Measurements from ENCODE around the gene BROX.

BROX gene

DNA sequence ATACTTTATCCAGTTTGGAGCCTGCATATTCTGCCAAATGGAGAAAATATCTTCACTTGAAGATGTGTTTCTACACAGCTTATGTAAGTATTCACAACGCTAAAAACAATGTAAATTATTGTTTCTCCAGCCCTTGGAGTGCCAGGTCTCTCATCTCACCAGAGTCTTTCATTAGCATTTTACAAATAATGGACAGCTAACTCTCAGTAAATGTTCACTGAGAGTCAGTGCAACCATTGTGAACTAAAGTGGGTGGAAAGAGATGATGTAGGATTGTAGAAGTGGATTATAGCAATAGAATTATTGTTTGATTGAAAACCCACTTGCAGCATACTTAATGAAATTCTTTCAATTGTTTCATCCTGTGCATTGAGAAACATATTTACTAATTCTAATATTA, 16.4 kb downstream of the BROX start:
- no peak for DNase-seq
- Histone ChIP-seq H3K4me1 (ENCODE audit: control extremely low read depth in 1 of 4, control insufficient read depth in 4 of 4, insufficient read depth in 4 of 4, low read length in 3 of 4) (no peaks in the 10 kb centered on the region), H3K27ac (ENCODE audit: insufficient read depth in 1 of 2, low read depth in 1 of 2, low read length in 2 of 2, poor library complexity in 1 of 2, severe bottlenecking in 2 of 2) (no peak overlapping the region), H3K36me3 (ENCODE audit: control insufficient read depth in 4 of 4, insufficient read depth in 4 of 4, low read length in 3 of 4) (peaks cover 27 to 86% (median 49%) of the 10 kb centered on the region in 4 experiments), H3K9me3 (ENCODE audit: control extremely low read depth in 1 of 5, control insufficient read depth in 4 of 5, insufficient read depth in 2 of 5, low read depth in 1 of 5, low read length in 4 of 5) (no peaks in the 10 kb centered on the region), H3K27me3 (replicated peaks in 2 of 5; ENCODE audit: control insufficient read depth in 4 of 5, insufficient read depth in 5 of 5, low read length in 4 of 5) (no peaks in the 10 kb centered on the region), H3K4me3 (ENCODE audit: control insufficient read depth in 1 of 7, extremely low read depth in 1 of 7, insufficient read depth in 4 of 7, low read depth in 2 of 7, low read length in 6 of 7) (no peak overlapping the region)
- WGBS (ENCODE audit: insufficient coverage) = no CpG with 5 or more reads among the region's 1 CpG
- CTCF ChIA-PET = interaction anchor here (1.6 kb wide), 1 partner anchor 12 kb away, joined by 3 read pairs; no protein-coding TSS in a partner anchor
- POLR2A ChIA-PET = interaction anchor here (0.7 kb wide), 1 partner anchor 71 kb away, joined by 3 read pairs; no protein-coding TSS in a partner anchor

DNA sequence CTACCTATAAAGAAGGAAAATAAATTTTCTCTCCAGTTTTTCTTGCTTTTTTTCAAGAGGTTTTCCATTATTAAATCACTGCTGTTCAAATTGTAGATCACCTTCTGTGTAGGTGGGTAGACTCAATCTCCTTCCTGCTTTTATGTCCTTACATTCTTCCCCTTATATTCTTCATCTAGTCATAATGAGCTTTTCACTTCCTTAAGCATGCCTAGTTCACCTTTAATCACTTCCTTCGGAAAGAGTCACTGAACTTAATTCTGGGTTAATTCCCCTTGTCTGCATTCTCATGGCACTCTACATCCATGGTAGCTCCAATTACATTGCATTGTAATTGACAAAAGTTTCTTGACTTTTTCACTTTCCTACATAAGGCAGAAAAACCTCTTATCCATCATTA, 18.5 kb downstream of the BROX start:
- Histone ChIP-seq H3K9me3 (ENCODE audit: control extremely low read depth in 1 of 5, control insufficient read depth in 4 of 5, insufficient read depth in 2 of 5, low read depth in 1 of 5, low read length in 4 of 5) (no peaks in the 10 kb centered on the region), H3K4me1 (ENCODE audit: control extremely low read depth in 1 of 4, control insufficient read depth in 4 of 4, insufficient read depth in 4 of 4, low read length in 3 of 4) (no peaks in the 10 kb centered on the region), H3K27ac (ENCODE audit: insufficient read depth in 1 of 2, low read depth in 1 of 2, low read length in 2 of 2, poor library complexity in 1 of 2, severe bottlenecking in 2 of 2) (no peak overlapping the region), H3K36me3 (ENCODE audit: control insufficient read depth in 4 of 4, insufficient read depth in 4 of 4, low read length in 3 of 4) (peaks cover 23 to 89% (median 42%) of the 10 kb centered on the region in 4 experiments), H3K4me3 (ENCODE audit: control insufficient read depth in 1 of 7, extremely low read depth in 1 of 7, insufficient read depth in 4 of 7, low read depth in 2 of 7, low read length in 6 of 7) (no peak overlapping the region), H3K27me3 (replicated peaks in 2 of 5; ENCODE audit: control insufficient read depth in 4 of 5, insufficient read depth in 5 of 5, low read length in 4 of 5) (no peaks in the 10 kb centered on the region)
- ChIA-PET POLR2A (interaction anchor here (0.7 to 0.9 kb wide), 2 partner anchors 9 to 497 kb away, joined by 3 read pairs; no protein-coding TSS in a partner anchor), CTCF (interaction anchor here (0.9 kb wide), 1 partner anchor 13 kb away, joined by 4 read pairs; no protein-coding TSS in a partner anchor)
- 100% methylated on average over 1 of the region's 1 CpG for WGBS (ENCODE audit: insufficient coverage)
- no peak for DNase-seq

DNA sequence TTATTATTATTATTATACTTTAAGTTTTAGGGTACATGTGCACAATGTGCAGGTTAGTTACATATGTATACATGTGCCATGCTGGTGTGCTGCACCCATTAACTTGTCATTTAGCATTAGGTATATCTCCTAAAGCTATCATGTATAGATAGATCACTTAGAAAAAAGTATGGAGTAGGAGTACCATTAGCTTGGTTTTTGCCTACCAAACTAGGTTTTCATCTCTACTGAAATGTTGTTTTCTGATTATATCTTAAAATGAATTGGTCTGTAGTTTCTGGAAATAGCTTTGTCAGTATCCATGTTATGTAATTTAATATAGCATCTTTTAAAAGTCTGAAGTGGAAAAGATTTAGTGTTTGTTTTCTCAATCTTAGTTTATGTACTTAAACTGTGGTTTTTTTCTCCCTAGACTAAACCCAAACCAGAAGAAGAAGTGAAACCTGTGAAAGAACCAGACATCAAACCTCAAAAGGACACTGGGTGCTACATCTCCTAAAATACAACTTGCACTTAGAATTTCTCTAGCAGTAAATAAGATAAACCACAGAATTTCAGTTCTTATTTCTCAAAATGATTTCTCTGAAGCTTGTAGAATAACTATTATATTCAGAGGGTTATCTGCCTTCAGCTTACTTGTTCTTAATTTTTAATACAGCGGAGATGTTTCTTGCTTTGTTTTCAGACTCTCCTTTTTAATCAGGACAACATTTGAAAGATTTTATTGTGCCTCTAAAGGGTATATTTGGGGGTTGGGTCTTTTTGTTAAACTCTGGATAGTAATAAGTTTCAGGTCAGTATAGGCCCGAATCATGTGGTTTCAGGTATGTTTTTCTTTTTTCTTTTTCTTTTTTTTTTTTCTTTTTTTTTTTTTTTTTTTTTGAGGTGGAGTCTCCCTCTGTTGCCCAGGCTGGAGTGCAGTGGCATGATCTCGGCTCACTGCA, 20.1 kb downstream of the BROX start:
- ChIA-PET POLR2A (no interaction called here), CTCF (interaction anchor here (1.1 to 1.9 kb wide), 2 partner anchors 11 to 15 kb away, joined by 5 read pairs; no protein-coding TSS in a partner anchor)
- H3K36me3 ChIP-seq (ENCODE audit: control insufficient read depth in 4 of 4, insufficient read depth in 4 of 4, low read length in 3 of 4) = peaks cover 15 to 79% (median 40%) of the 10 kb centered on the region in 4 experiments

DNA sequence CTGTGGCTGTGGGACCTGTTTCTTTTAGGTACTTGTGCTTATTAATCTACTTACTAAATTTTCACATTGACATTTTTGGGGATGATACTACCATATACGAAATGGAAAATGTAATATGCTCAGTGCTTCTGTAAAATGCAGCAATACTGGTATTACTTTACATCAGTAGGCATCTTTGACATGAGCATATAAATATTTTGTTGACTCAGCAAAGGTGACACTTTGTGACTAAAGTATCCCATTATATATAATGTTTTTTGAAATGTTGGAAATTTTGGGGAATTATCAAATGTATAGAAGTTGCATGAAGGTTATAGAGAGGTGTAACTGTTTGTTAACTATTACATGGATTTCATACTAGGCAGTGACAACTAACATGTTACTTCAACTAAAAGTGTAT, 22.4 kb downstream of the BROX start:
- Histone ChIP-seq H3K36me3 (ENCODE audit: control insufficient read depth in 4 of 4, insufficient read depth in 4 of 4, low read length in 3 of 4) (peaks cover 11 to 58% (median 26%) of the 10 kb centered on the region in 4 experiments), H3K4me3 (ENCODE audit: control insufficient read depth in 1 of 7, extremely low read depth in 1 of 7, insufficient read depth in 4 of 7, low read depth in 2 of 7, low read length in 6 of 7) (no peak overlapping the region), H3K9me3 (ENCODE audit: control extremely low read depth in 1 of 5, control insufficient read depth in 4 of 5, insufficient read depth in 2 of 5, low read depth in 1 of 5, low read length in 4 of 5) (no peaks in the 10 kb centered on the region), H3K4me1 (ENCODE audit: control extremely low read depth in 1 of 4, control insufficient read depth in 4 of 4, insufficient read depth in 4 of 4, low read length in 3 of 4) (no peaks in the 10 kb centered on the region), H3K27ac (ENCODE audit: insufficient read depth in 1 of 2, low read depth in 1 of 2, low read length in 2 of 2, poor library complexity in 1 of 2, severe bottlenecking in 2 of 2) (no peak overlapping the region), H3K27me3 (replicated peaks in 2 of 5; ENCODE audit: control insufficient read depth in 4 of 5, insufficient read depth in 5 of 5, low read length in 4 of 5) (no peaks in the 10 kb centered on the region)
- ChIA-PET POLR2A (no interaction called here), CTCF (interaction anchor here (1.9 kb wide), 1 partner anchor 8 kb away, joined by 5 read pairs; no protein-coding TSS in a partner anchor)
- WGBS (ENCODE audit: insufficient coverage) = no CpG with 5 or more reads among the region's 1 CpG
- DNase-seq = no peak

More for the DNA sequence above, 20.1 kb downstream of the BROX start:
- peak in 1 of 3 donors; percentile 27 for DNase-seq
- no peaks in the 10 kb centered on the region for H3K27me3 ChIP-seq (replicated peaks in 2 of 5; ENCODE audit: control insufficient read depth in 4 of 5, insufficient read depth in 5 of 5, low read length in 4 of 5)
- no peaks in the 10 kb centered on the region for H3K9me3 ChIP-seq (ENCODE audit: control extremely low read depth in 1 of 5, control insufficient read depth in 4 of 5, insufficient read depth in 2 of 5, low read depth in 1 of 5, low read length in 4 of 5)
- no peaks in the 10 kb centered on the region for H3K4me1 ChIP-seq (ENCODE audit: control extremely low read depth in 1 of 4, control insufficient read depth in 4 of 4, insufficient read depth in 4 of 4, low read length in 3 of 4)
- 100% methylated on average over 1 of the region's 3 CpGs for WGBS (ENCODE audit: insufficient coverage)
- H3K27ac ChIP-seq (ENCODE audit: insufficient read depth in 1 of 2, low read depth in 1 of 2, low read length in 2 of 2, poor library complexity in 1 of 2, severe bottlenecking in 2 of 2) = no peak overlapping the region
- no peak overlapping the region for H3K4me3 ChIP-seq (ENCODE audit: control insufficient read depth in 1 of 7, extremely low read depth in 1 of 7, insufficient read depth in 4 of 7, low read depth in 2 of 7, low read length in 6 of 7)

GRCh38 chr1:222736470-222736869, 24.1 kb downstream of the BROX start:
- POLR2A ChIA-PET = no interaction called here
- Histone ChIP-seq H3K36me3 (ENCODE audit: control insufficient read depth in 4 of 4, insufficient read depth in 4 of 4, low read length in 3 of 4) (peaks cover 3 to 41% (median 14%) of the 10 kb centered on the region in 4 experiments), H3K27ac (ENCODE audit: insufficient read depth in 1 of 2, low read depth in 1 of 2, low read length in 2 of 2, poor library complexity in 1 of 2, severe bottlenecking in 2 of 2) (no peak overlapping the region), H3K4me1 (ENCODE audit: control extremely low read depth in 1 of 4, control insufficient read depth in 4 of 4, insufficient read depth in 4 of 4, low read length in 3 of 4) (no peaks in the 10 kb centered on the region), H3K4me3 (ENCODE audit: control insufficient read depth in 1 of 7, extremely low read depth in 1 of 7, insufficient read depth in 4 of 7, low read depth in 2 of 7, low read length in 6 of 7) (no peak overlapping the region), H3K27me3 (replicated peaks in 2 of 5; ENCODE audit: control insufficient read depth in 4 of 5, insufficient read depth in 5 of 5, low read length in 4 of 5) (no peaks in the 10 kb centered on the region), H3K9me3 (ENCODE audit: control extremely low read depth in 1 of 5, control insufficient read depth in 4 of 5, insufficient read depth in 2 of 5, low read depth in 1 of 5, low read length in 4 of 5) (no peaks in the 10 kb centered on the region)
- CTCF ChIA-PET = interaction anchor here (1.1 to 2.3 kb wide), 9 partner anchors 9 to 387 kb away, joined by 3 to 10 read pairs (median 4); no protein-coding TSS in a partner anchor
- DNase-seq = no peak
- 100% methylated on average over 1 of the region's 5 CpGs for WGBS (ENCODE audit: insufficient coverage)

DNA sequence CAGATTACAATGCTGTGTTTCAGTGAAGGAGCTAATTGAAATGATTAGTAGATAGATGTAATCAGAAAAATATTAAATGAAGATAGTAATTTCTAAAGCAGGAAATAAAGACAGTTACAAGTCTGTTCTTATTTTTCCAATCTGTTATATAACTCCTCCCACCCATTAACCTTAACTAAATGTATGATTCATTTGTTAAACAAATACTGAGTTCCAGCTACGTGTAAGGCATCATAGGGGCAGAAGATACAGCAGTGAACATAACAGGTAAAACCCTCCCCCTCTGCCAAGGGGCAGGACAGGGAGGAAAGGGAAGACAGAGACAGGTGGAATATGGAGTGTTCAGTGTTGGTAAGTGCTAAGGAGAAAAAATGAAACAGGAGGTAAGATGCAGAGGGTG, 24.6 kb downstream of the BROX start, which contains the start of gene FAM177B:
Gene FAM177B, plus strand, starts transcription at position 231 of the 400 bp plus-strand sequence. CDS start 9,344 bp downstream, outside the sequence.
- no peak for DNase-seq
- no CpG with 5 or more reads among the region's 1 CpG for WGBS (ENCODE audit: insufficient coverage)
- CTCF ChIA-PET = interaction anchor here (1.1 to 2.3 kb wide), 11 partner anchors 10 to 386 kb away, joined by 3 to 10 read pairs (median 4); no protein-coding TSS in a partner anchor
- Histone ChIP-seq H3K36me3 (ENCODE audit: control insufficient read depth in 4 of 4, insufficient read depth in 4 of 4, low read length in 3 of 4) (peaks cover 3 to 37% (median 14%) of the 10 kb centered on the region in 4 experiments), H3K27ac (ENCODE audit: insufficient read depth in 1 of 2, low read depth in 1 of 2, low read length in 2 of 2, poor library complexity in 1 of 2, severe bottlenecking in 2 of 2) (no peak within 1 kb of the TSS), H3K27me3 (replicated peaks in 2 of 5; ENCODE audit: control insufficient read depth in 4 of 5, insufficient read depth in 5 of 5, low read length in 4 of 5) (no peaks in the 10 kb centered on the region), H3K9me3 (ENCODE audit: control extremely low read depth in 1 of 5, control insufficient read depth in 4 of 5, insufficient read depth in 2 of 5, low read depth in 1 of 5, low read length in 4 of 5) (no peaks in the 10 kb centered on the region), H3K4me1 (ENCODE audit: control extremely low read depth in 1 of 4, control insufficient read depth in 4 of 4, insufficient read depth in 4 of 4, low read length in 3 of 4) (no peaks in the 10 kb centered on the region), H3K4me3 (ENCODE audit: control insufficient read depth in 1 of 7, extremely low read depth in 1 of 7, insufficient read depth in 4 of 7, low read depth in 2 of 7, low read length in 6 of 7) (no peak within 1 kb of the TSS)
- POLR2A ChIA-PET = no interaction called here
